Calu3 (cell line): Measurements from ENCODE around the gene NEDD4L. TPM values are rescaled to one million over a fixed set of nuclear protein-coding genes. Genes with fewer than 3 reads are reported as not detected.

ENCODE experiments used
- BruUV-seq: library from RNA; stranded (reverse); fragments of 400-500 nt; replicated peaks from 2 replicates; lab custom pipeline; 2021; lab: Mats Ljungman, UMichigan
- CTCF ChIA-PET: fragments of 300-600 bp; sonication (Branson Sonifier 250); formaldehyde crosslinking; loops from one replicate; lab custom pipeline; 2022; ENCODE audit warnings: antibody characterized with exemption; lab: Charles Lee
- DNase-seq: peaks from one replicate; pipeline ENCODE4 v3.0.0; 2022
- H3K27ac Mint-ChIP-seq: one replicate; pipeline ENCODE4 v1.8.0; 2022; ENCODE audit warnings: mixed read lengths; ENCODE audit not compliant: unreplicated experiment
- H3K27me3 Mint-ChIP-seq: one replicate; pipeline ENCODE4 v1.8.0; 2022; ENCODE audit warnings: mixed read lengths; ENCODE audit not compliant: unreplicated experiment
- H3K36me3 Mint-ChIP-seq: one replicate; pipeline ENCODE4 v1.8.0; 2022; ENCODE audit warnings: mild to moderate bottlenecking, moderate library complexity, mixed read lengths; ENCODE audit not compliant: insufficient read depth, unreplicated experiment
- H3K4me1 Mint-ChIP-seq: one replicate; pipeline ENCODE4 v1.8.0; 2022; ENCODE audit warnings: mild to moderate bottlenecking, low read depth, mixed read lengths; ENCODE audit not compliant: unreplicated experiment
- H3K4me3 Mint-ChIP-seq: one replicate; pipeline ENCODE4 v1.8.0; 2022; ENCODE audit warnings: mild to moderate bottlenecking, low read depth, moderate library complexity, mixed read lengths; ENCODE audit not compliant: unreplicated experiment
- H3K9me3 Mint-ChIP-seq: one replicate; pipeline ENCODE4 v1.8.0; 2022; ENCODE audit warnings: low read depth, mixed read lengths; ENCODE audit not compliant: unreplicated experiment
- CTCF ChIP-seq: fragments of 200-600 bp; IDR thresholded peaks from one replicate; pipeline ENCODE4 v1.8.0; 2022; ENCODE audit warnings: antibody characterized with exemption; ENCODE audit not compliant: unreplicated experiment
- intact Hi-C: fragments of 100-400 bp; cut with micrococcal nuclease; formaldehyde crosslinking; loops from one replicate; pipeline ENCODE4 v1.10.0; 2022; ENCODE audit not compliant: unreplicated experiment
- total RNA-seq: library from RNA; stranded (reverse); gene quantifications from 2 replicates; pipeline ENCODE4 v1.2.3, GENCODE V29; 2022

NEDD4L gene
- total RNA-seq, 1 experiment from 2014 or later = 213 TPM

- Mint-ChIP-seq H3K36me3 (no peaks in the 10 kb centered on the region), H3K9me3 (no peaks in the 10 kb centered on the region), H3K27me3 (no peaks in the 10 kb centered on the region), H3K4me1 (peaks cover 60% of the 10 kb centered on the region), H3K4me3 (no peak overlapping the region), H3K27ac (no peak overlapping the region)
- CTCF ChIA-PET = no interaction called here
- TF ChIP-seq CTCF = no peak
- intact Hi-C loops = no loop called here
- no peak for DNase-seq
- no TSS peak for BruUV-seq
Observed at GRCh38 chr18:58148954-58149471, 105.0 kb downstream of the NEDD4L start.

GRCh38 chr18:58150772-58151171 lies 106.7 kb downstream of the NEDD4L start:
- intact Hi-C loops = no loop called here
- CTCF ChIA-PET = no interaction called here
- H3K9me3 Mint-ChIP-seq = no peaks in the 10 kb centered on the region

GRCh38 chr18:58152216-58152615 lies 108.2 kb downstream of the NEDD4L start:
- H3K4me3 Mint-ChIP-seq = no peak overlapping the region
- no peak for DNase-seq
- no peak overlapping the region for H3K27ac Mint-ChIP-seq
- no peak for TF ChIP-seq CTCF
- intact Hi-C loops = no loop called here
- H3K4me1 Mint-ChIP-seq = peaks cover 67% of the 10 kb centered on the region
- no peaks in the 10 kb centered on the region for H3K36me3 Mint-ChIP-seq
- H3K9me3 Mint-ChIP-seq = no peaks in the 10 kb centered on the region
- no TSS peak for BruUV-seq
- H3K27me3 Mint-ChIP-seq = no peaks in the 10 kb centered on the region
- CTCF ChIA-PET = no interaction called here

More at GRCh38 chr18:58150772-58151171, 106.7 kb downstream of the NEDD4L start:
- Mint-ChIP-seq H3K27me3 (no peaks in the 10 kb centered on the region), H3K4me3 (no peak overlapping the region), H3K36me3 (no peaks in the 10 kb centered on the region), H3K27ac (no peak overlapping the region), H3K4me1 (peaks cover 64% of the 10 kb centered on the region)
- TF ChIP-seq CTCF = no peak
- DNase-seq = no peak
- no TSS peak for BruUV-seq

- H3K4me3 Mint-ChIP-seq = no peak overlapping the region
- DNase-seq = no peak
- peaks cover 67% of the 10 kb centered on the region for H3K4me1 Mint-ChIP-seq
- no peaks in the 10 kb centered on the region for H3K27me3 Mint-ChIP-seq
- intact Hi-C loops = no loop called here
- no peak overlapping the region for H3K27ac Mint-ChIP-seq
- CTCF ChIA-PET = interaction anchor here (0.7 kb wide), 1 partner anchor 248 kb away, joined by 4 read pairs; no protein-coding TSS in a partner anchor
- no peaks in the 10 kb centered on the region for H3K9me3 Mint-ChIP-seq
- H3K36me3 Mint-ChIP-seq = no peaks in the 10 kb centered on the region
- no peak for TF ChIP-seq CTCF
- no TSS peak for BruUV-seq
Observed at GRCh38 chr18:58152891-58153290, 108.9 kb downstream of the NEDD4L start.
